ENCODE data around the gene IL9R. TPM values are rescaled to one million over a fixed set of nuclear protein-coding genes. Genes with fewer than 3 reads are reported as not detected.

Gene IL9R
- total and polyA plus RNA-seq, 10 of the 15 experiments (the other 5 are each of a cell fraction or from before 2014, with no cell fraction given) = 0.47 to 5.9 (median 2.4) TPM

- no peak for TF ChIP-seq ZNF217 (IDR thresholded peaks at IDR 0.05)
- TF ChIP-seq EED (IDR thresholded peaks at IDR 0.05; ENCODE audit: low read depth) = no peak
- TF ChIP-seq EP300 (IDR thresholded peaks at IDR 0.05; ENCODE audit: borderline replicate concordance in 1 of 2, control insufficient read depth in 1 of 2, low read depth in 2 of 2, low read length in 2 of 2) = no peak
Observed at GRCh38 chrX:156004256-156004655, 6.8 kb downstream of the IL9R start (continued).

- Histone ChIP-seq H3K27me3 (replicated peaks in 1 of 2; ENCODE audit: control insufficient read depth in 2 of 2, insufficient read depth in 2 of 2, low read length in 1 of 2) (no peaks in the 10 kb centered on the region), H3K4me3 (no peak overlapping the region), H3K79me2 (ENCODE audit: control insufficient read depth, insufficient read depth, low read length) (no peaks in the 10 kb centered on the region), H2AFZ (ENCODE audit: control insufficient read depth, low read depth, low read length) (no peak overlapping the region), H3K9me3 (replicated peaks; ENCODE audit: control insufficient read depth, insufficient read depth, low read length) (no peaks in the 10 kb centered on the region), H3K4me2 (ENCODE audit: control insufficient read depth, insufficient read depth) (no peak overlapping the region), H3K36me3 (ENCODE audit: control insufficient read depth in 2 of 2, insufficient read depth in 2 of 2, low read length in 1 of 2) (no peaks in the 10 kb centered on the region), H3K27ac (ENCODE audit: control insufficient read depth, insufficient read depth) (no peak overlapping the region), H3K9ac (ENCODE audit: control insufficient read depth, insufficient read depth, low read length) (no peak overlapping the region), H3K4me1 (ENCODE audit: control insufficient read depth, insufficient read depth, low read length) (no peaks in the 10 kb centered on the region), H4K20me1 (ENCODE audit: control insufficient read depth, insufficient read depth) (no peaks in the 10 kb centered on the region)
- ATAC-seq = no peak
- CTCF ChIA-PET = no interaction called here
- in situ Hi-C loops (cut with MboI) (no loop called here), intact Hi-C loops (cut with micrococcal nuclease; ENCODE audit: unreplicated experiment) (no loop called here)
- no TSS peak for BruUV-seq (replicated peaks)
- WGBS (ENCODE audit: insufficient coverage, insufficient replicate concordance, low lambda C conversion rate, missing lambda C conversion rate) = 65% methylated on average over 3 of the region's 3 CpGs
- SMC1A ChIA-PET (ENCODE audit: uncharacterized antibody, unreplicated experiment) = no interaction called here
- POLR2A ChIA-PET = no interaction called here
- RAD21 ChIA-PET (ENCODE audit: unreplicated experiment) = no interaction called here
- TF ChIP-seq SMC3 (IDR thresholded peaks at IDR 0.05; ENCODE audit: borderline replicate concordance, low read length) (no peak), CREM (IDR thresholded peaks at IDR 0.05; ENCODE audit: low read depth) (no peak), FOXM1 (IDR thresholded peaks at IDR 0.05; ENCODE audit: low read depth, low read length) (no peak), NFIC (IDR thresholded peaks at IDR 0.05; ENCODE audit: low read depth, low read length) (no peak), SMARCA5 (IDR thresholded peaks at IDR 0.05) (no peak), MEF2B (IDR thresholded peaks at IDR 0.05; ENCODE audit: partially characterized antibody, poor library complexity, severe bottlenecking) (no peak), ZBTB11 (CRISPR knock-in tag; IDR thresholded peaks at IDR 0.05) (no peak), NR2C2 (IDR thresholded peaks at IDR 0.05; ENCODE audit: borderline replicate concordance, control insufficient read depth, insufficient read length, low read depth) (no peak), ZZZ3 (IDR thresholded peaks at IDR 0.05; ENCODE audit: control insufficient read depth, insufficient read length, low read depth) (no peak), E2F4 (IDR thresholded peaks at IDR 0.05; ENCODE audit: low read depth, low read length) (no peak)
- no peak for DNase-seq (ENCODE audit: low read depth, low spot score)
- FAIRE-seq = no peak
Observed at GRCh38 chrX:156004740-156005139, 7.2 kb downstream of the IL9R start.

All from GM12878 (cell line).